SH-SY5Y (cell line): ENCODE results near the gene POLG2.

Source experiments
- GATA2 ChIP-seq: IDR thresholded peaks from 2 replicates; pipeline ENCODE4 v1.6.1; 2011; ENCODE audit warnings: mild to moderate bottlenecking, low read depth, low read length
- GATA3 ChIP-seq: IDR thresholded peaks from 2 replicates; pipeline ENCODE4 v1.6.1; 2011; ENCODE audit warnings: low read depth, mild to moderate bottlenecking, low read length, moderate library complexity

GRCh38 chr17:64484380-64484779, 12.5 kb downstream of the POLG2 start:
- TF ChIP-seq GATA2 (no peak), GATA3 (no peak)
